ENCODE data around the gene ARHGAP5. TPM values are rescaled to one million over a fixed set of nuclear protein-coding genes. Genes with fewer than 3 reads are reported as not detected.

ARHGAP5 gene
- total RNA-seq, 1 experiment from 2014 or later = 63.0 TPM

GRCh38 chr14:32186248-32186647 lies 109.1 kb downstream of the ARHGAP5 start:
- H3K27me3 ChIP-seq (ENCODE audit: control insufficient read depth, insufficient read depth, low read length) = no peaks in the 10 kb centered on the region
- POLR2A ChIA-PET = no interaction called here
- intact Hi-C loops (cut with micrococcal nuclease; ENCODE audit: unreplicated experiment) = no loop called here
- CTCF ChIA-PET = no interaction called here
- no peaks in the 10 kb centered on the region for H3K9me3 ChIP-seq (ENCODE audit: control insufficient read depth, insufficient read depth, low read depth, low read length)
- ATAC-seq (no peak), DNase-seq (ENCODE audit: low read depth, low spot score) (no peak)
- TF ChIP-seq TCF7L2 (IDR thresholded peaks at IDR 0.05; ENCODE audit: low read depth, low read length) (no peak), CTCF (IDR thresholded peaks at IDR 0.05) (no peak), REST (IDR thresholded peaks at IDR 0.05; ENCODE audit: insufficient read depth in 1 of 2, low read depth in 2 of 2, low read length in 1 of 2) (no peak), POLR2AphosphoS5 (IDR thresholded peaks at IDR 0.05; ENCODE audit: low read depth, low read length) (no peak), SIN3A (IDR thresholded peaks at IDR 0.05; ENCODE audit: borderline replicate concordance, insufficient read depth, low read depth, low read length) (no peak)
- H3K27ac ChIP-seq (ENCODE audit: low read length) = no peak overlapping the region
- H3K36me3 ChIP-seq (ENCODE audit: control insufficient read depth, insufficient read depth, low read length) = no peaks in the 10 kb centered on the region
- no peak overlapping the region for H3K4me3 ChIP-seq (ENCODE audit: low read depth in 2 of 2, low read length in 2 of 2)
- no peaks in the 10 kb centered on the region for H3K4me1 ChIP-seq (ENCODE audit: control insufficient read depth, insufficient read depth, low read length)
- in situ Hi-C loops (cut with HindIII; ENCODE audit: low pct_unique_long_range_greater_than_20kb, low sequenced_read_pairs) = no loop called here
- no TSS peak for BruUV-seq (replicated peaks)

- CTCF ChIA-PET = interaction anchor here (0.7 kb wide), 1 partner anchor 61 kb away, joined by 3 read pairs; no protein-coding TSS in a partner anchor
- no peak overlapping the region for H3K4me3 ChIP-seq (ENCODE audit: low read depth in 2 of 2, low read length in 2 of 2)
- DNase-seq (ENCODE audit: low read depth, low spot score) (no peak), ATAC-seq (no peak)
- intact Hi-C loops (cut with micrococcal nuclease; ENCODE audit: unreplicated experiment) = no loop called here
- H3K27ac ChIP-seq (ENCODE audit: low read length) = no peak overlapping the region
- H3K9me3 ChIP-seq (ENCODE audit: control insufficient read depth, insufficient read depth, low read depth, low read length) = no peaks in the 10 kb centered on the region
- POLR2A ChIA-PET = no interaction called here
- BruUV-seq (replicated peaks) = no TSS peak
- H3K36me3 ChIP-seq (ENCODE audit: control insufficient read depth, insufficient read depth, low read length) = no peaks in the 10 kb centered on the region
- TF ChIP-seq SIN3A (IDR thresholded peaks at IDR 0.05; ENCODE audit: borderline replicate concordance, insufficient read depth, low read depth, low read length) (no peak), CTCF (IDR thresholded peaks at IDR 0.05) (no peak)
- H3K4me1 ChIP-seq (ENCODE audit: control insufficient read depth, insufficient read depth, low read length) = no peaks in the 10 kb centered on the region
- no peaks in the 10 kb centered on the region for H3K27me3 ChIP-seq (ENCODE audit: control insufficient read depth, insufficient read depth, low read length)
- in situ Hi-C loops (cut with HindIII; ENCODE audit: low pct_unique_long_range_greater_than_20kb, low sequenced_read_pairs) = no loop called here
Measured at GRCh38 chr14:32189811-32190210, 112.7 kb downstream of the ARHGAP5 start.

All from Panc1 (cell line).